NCI-H1105 treated with DMSO at 0.1 percent for 48 hours (cell line): ENCODE measurements around the gene EXOC3.
A peak's percentile ranks its signal among the peaks of the same experiment; 100 is the strongest.

ENCODE experiments used
- DNase-seq: peaks from one replicate; lab custom pipeline; 2025; lab: John Stamatoyannopoulos, UW

The EXOC3 gene

DNA sequence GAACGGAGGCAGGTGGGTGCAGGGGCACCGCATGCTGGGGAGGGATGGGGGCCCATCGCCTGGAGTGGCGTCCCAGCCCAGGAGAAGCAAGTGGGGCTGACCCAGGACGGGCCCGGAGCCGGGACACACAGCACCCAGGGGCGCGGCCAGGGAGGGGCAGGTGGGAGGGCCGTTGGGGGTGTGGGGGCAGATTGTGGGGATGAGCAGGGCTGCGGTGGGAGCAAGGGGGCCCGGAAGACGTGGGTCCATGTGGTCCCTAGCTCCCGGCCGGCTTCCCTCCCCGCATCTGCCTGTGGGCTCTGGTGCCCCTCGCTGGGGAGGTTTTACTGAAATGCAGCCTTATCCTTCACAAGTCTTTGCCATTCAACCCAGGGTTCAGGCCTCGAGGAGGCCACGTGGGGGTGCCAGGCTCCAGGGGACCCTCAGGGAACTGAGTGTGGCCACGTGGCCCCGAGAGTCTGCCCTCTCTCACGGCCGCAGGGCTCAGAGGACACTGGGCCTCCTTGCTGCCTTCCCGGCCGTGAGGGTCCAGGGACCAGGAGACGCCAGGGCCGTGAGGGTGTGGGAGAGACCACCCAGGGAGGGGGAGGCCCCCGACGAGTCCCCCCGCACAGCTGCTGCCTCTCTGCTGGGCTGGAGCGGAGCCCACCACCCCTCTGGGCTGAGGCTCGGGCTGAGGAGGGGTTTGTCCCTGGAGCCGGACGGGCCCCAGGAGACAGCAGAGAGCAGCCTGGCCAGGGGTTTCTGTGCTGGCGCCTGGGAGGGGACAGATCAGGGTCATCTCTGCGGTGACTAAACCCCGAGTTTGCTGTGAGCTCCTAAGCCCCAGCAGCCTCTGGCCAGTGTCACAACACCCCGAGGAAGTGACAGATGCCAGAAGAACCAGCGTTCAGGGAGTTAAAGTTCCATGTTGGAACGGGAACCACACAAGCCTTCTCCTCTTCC, 46.0 kb downstream of the EXOC3 start:
- no peak for DNase-seq

- DNase-seq: no peak
Observed at GRCh38 chr5:489689-490080, 46.7 kb downstream of the EXOC3 start.

GRCh38 chr5:490116-491106, 47.4 kb downstream of the EXOC3 start:
- peak; percentile 51 for DNase-seq

- DNase-seq: no peak
Observed at GRCh38 chr5:491119-491855, 48.3 kb downstream of the EXOC3 start.

GRCh38 chr5:491856-492155, 48.8 kb downstream of the EXOC3 start:
- no peak for DNase-seq

DNA sequence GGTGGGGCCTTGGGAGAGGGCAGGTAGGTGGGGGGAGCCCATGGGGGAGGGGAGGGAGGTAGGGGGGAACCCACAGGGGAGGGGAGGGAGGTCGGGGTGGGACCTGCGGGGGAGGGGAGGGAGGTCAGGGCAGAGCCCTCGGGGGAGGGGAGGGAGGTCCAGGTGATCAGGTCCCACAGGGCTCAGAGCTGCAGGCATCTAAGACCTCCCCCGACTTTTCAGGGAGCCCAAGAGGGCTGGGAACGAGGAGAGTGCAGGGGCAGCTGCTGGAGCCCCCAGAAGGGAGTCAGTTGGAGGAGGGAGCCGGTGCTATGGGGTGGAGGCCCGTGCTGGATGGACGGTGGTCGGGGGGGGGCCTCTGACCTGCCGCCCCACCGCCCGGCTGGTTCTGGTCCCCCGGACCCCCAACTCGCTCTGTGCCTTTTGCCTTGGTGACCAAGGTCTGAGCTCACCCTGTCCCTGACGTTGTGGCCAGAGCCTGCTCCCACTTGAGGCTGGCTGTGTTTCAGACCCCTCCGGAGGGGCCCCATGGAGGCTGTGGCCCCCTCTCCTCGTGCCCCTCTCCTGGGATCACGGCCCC, 49.4 kb downstream of the EXOC3 start:
- DNase-seq: no peak

DNA sequence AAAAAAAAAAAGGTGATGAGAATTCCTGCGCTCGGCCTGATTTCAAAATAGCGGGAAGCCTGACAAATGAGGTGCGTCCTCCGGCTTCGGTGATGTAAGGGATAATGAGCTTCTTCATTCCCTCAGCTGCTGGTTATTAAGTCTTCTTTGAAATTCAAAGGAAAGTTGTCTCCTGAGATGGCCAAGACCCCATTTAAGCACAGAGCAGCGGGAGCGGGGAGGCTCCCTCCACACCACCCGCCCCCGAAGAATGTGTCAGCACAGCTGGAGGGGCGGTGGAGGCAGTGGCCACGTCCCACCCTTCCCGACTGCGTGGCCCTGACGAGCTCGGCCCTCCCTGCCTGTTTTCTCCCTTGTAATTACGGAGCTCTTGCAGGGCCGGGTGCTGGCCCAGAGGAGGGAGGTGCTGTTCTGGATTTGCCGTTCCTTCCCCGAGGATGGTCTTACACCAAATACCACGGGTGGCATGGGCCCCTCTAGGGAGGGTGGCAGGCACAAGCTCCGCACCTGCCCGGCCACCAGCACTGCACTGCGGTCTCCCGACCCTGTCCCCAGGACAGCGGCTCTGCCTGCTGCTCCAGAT, 50.2 kb downstream of the EXOC3 start:
- no peak for DNase-seq

DNA sequence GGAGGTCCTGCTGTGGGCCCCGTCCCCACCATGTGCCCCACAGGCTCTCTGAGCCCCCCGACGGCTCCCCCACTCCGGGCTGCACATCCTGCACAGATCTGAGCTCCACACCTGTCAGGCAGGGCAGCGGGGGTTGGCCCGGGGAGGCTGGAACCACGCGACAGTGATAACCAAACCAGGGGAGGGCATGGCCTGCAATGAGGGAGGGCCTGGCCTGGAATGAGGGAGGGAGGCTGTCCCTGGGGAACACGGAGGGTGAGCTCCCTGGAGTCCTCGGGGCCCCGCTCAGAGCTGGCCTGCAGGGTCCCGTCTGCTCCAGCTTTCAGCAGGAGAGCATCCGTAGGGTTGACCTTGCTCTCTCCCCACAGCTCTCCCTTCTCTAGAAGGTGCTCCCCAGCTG, 50.8 kb downstream of the EXOC3 start:
- DNase-seq: no peak

DNA sequence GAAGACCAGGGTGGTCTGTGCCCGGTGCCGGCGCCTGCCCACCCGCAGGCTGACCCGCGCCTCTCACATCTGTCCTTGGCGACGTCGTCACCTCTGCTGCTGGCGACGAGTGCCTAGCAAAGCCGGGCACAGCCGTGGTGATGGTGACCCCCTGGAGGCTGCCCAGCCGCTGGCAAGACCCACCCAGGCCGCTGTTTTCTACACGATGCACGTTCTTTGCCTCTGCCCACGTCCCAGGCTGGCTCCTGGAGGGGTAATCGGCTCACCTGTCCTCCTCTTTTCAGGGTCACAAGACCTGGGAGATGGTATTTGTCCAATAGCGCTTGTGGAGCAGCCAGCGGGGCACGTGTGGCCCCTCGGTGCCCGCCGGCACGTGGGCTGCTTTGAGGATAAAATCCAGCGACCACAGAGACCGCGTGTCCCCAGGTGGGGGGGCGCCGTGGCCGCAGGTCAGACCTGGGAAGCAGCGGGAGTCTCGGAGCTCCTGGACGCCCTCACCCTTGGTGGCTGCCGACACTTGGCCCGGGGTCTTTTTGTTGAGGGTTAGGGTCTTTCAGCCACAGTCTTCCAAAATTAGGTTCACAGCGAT, 51.8 kb downstream of the EXOC3 start:
- DNase-seq: no peak

DNA sequence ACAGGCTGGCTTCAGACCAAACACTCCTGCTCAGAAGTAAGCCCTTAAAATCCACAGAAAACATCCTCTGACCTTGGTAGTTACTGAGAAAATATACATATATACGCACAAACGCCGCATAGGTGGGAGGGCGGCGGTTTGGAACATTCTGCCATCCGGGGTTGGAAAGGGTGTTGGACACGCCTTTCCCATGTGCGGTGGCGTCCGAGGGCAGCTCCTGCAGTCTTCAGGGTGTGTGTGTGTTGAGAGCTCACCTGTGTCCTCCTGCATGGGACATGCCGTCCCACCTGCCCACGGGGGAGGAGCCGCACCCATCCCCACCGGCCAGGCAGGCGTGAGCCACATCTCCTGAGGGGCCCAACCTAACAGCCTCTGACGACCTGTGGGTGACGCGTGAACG, 53.1 kb downstream of the EXOC3 start:
- no peak for DNase-seq

GRCh38 chr5:497090-497700, 54.2 kb downstream of the EXOC3 start:
- DNase-seq: no peak

GRCh38 chr5:497871-498509, 55.0 kb downstream of the EXOC3 start:
- DNase-seq: no peak

DNA sequence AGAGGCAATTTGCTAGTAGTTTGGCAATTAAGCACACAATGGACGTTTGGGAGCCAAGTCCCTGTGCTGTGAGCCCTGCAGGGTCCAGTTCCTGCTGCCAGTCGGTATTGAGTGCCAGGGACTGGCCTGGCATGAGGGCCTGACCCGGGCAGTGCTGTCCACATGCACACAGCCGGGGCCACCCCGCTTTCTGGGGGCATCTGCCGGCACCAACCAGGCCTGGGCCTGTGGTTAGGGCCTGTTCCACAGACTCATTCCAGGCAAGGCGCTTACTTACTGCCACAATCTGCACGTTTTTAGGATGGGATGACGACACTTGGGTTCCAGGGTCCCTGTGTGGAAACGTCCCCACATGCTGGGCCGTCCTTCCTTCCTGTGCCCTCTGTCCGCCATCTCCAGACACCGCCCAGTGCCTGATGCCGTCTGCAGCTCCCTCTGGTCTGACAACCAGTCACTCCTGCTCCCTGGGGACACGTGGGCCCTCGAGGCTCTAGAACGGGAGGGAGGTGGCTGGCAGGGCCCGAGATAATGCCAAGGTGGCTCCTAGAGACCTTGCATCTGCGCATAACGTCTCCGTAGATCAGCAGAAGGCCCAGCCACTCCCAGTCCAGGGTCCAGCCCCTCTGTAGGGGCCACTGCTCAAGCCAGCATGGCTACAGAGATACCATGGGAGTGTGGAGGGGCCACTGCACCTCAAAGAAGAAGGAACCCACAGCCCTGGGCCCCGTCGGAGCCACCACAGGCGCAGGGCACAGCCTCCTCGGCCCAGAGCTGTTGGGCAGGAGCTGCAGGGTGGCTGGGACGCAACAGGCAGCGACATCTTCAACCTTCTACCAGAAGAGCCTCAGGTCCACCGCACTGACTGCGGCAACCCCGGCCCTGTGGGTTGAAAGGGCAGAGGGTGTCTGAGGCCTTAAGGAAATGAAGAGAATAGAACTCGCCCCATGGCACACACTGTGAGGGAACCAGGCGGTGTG, 56.5 kb downstream of the EXOC3 start:
- no peak for DNase-seq

DNA sequence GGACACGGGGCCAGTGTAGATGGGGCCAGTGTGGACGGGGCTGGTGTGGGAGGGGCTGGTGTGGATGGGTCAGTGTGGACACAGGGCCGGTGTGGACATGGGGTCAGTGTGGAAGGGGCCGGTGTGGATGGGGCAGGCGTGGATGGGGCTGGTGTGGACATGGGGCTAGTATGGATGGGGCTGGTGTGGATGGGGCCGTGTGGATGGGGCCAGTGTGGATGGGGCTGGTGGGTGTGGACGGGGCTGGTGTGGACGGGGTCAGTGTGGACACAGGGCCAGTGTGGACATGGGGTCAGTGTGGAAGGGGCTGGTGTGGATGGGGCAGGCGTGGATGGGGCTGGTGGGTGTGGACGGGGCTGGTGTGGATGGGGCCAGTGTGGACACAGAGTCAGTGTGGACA, 57.5 kb downstream of the EXOC3 start:
- no peak for DNase-seq

GRCh38 chr5:501105-501830, 58.3 kb downstream of the EXOC3 start:
- no peak for DNase-seq

- DNase-seq: no peak
Observed at GRCh38 chr5:501831-502184, 58.8 kb downstream of the EXOC3 start.

DNA sequence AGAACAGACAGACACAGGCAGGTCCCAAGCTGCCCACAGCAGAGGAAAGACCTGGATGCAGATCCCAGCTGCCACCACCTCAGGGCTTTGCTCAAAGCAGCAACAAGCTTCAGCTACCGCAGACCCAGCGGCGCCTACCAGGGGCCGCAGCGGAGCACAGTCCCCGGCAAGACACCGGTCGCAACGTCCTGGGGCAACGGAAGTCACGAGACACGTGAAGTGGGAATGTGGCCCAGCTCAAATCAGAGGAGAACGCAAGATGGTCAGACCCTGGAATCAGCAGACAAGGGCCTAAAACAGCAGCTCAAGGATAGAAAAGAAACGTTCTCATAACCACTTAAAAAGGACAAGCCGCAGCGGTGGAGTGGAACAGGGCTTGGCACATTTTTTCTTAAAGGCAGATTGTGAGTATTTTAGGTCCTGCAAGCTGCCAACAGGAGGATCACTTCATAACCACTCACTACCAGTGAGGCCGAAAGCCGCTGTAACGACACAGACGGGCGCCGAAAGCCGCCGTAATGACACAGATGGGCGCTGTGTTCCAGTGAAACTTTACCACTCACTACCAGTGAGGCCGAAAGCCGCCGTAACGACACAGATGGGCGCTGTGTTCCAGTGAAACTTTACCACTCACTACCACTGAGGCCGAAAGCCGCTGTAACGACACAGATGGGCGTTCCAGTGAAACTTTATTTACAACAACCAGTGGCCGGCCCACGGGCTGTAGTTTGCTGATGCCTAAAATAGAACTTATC, 59.5 kb downstream of the EXOC3 start:
- DNase-seq: no peak
